Posterior vena cava (tissue), 2 donors: ENCODE data around the gene CARM1. TPM values are rescaled to one million over a fixed set of nuclear protein-coding genes. Genes with fewer than 3 reads are reported as not detected.
A peak's percentile ranks its signal among the peaks of the same experiment; 100 is the strongest.

Experiments
- DNase-seq: peaks from one replicate; pipeline ENCODE4 v3.0.0-alpha.2; 2020; ENCODE audit warnings: low spot score
- intact Hi-C, 2 donors: fragments of 100-400 bp; cut with DNase I; formaldehyde crosslinking; loops; one replicate each; pipeline versions ENCODE4 v1.14.1 to v1.14.2; 2022 to 2023
- total RNA-seq, 2 donors: library from RNA; stranded (reverse); fragmentation: NEBNext Ultra II Directional; extraction: Animal tissue kit (Norgen Biotek cat#: 25700); gene quantifications; one replicate each; pipeline ENCODE4 v1.2.1, GENCODE V29; 2021
- donor health status: DM: yes; HTN: yes; CAD: no.
- donor health status: DM: yes; HTN: yes; CAD: no.

The CARM1 gene
- total RNA-seq, 2 donors from 2014 or later: 35.1 to 42.1 TPM

- DNase-seq: no peak
- intact Hi-C loops: no loop called here
Observed at GRCh38 chr19:10891405-10892086, 20.2 kb downstream of the CARM1 start.

DNA sequence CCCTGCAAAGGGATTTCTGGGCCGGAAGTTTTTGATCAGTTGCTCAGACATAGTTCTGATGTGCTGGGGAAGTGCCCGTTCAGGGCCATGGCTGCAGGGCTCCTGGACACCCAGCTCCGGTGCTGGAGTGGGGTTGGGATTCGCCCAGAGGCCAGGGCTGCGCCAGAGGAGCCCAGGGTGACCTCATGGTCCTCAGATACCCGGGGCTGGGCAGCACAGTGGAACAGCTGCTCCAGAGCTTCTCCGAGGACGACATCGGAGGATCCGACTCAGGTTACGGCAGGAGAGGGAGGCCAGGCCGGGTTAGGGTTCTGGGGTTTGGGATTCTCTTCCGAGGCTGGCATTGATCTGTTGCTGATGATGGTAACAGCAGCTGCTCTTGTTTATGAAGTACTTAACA is 20.9 kb downstream of the CARM1 start:
- intact Hi-C loops: no loop called here
- no peak for DNase-seq

GRCh38 chr19:10894911-10895213 is 23.5 kb downstream of the CARM1 start:
- DNase-seq: no peak
- intact Hi-C loops: no loop called here

- intact Hi-C loops: no loop called here
- no peak for DNase-seq
Observed at GRCh38 chr19:10895363-10895762, 24.0 kb downstream of the CARM1 start.

- intact Hi-C loops: loop anchor here in 1 of 2 donors (1.0 kb wide), 1 partner anchor 76 kb away; no protein-coding TSS in a partner anchor
- no peak for DNase-seq
Observed at GRCh38 chr19:10895920-10896319, 24.6 kb downstream of the CARM1 start.

DNA sequence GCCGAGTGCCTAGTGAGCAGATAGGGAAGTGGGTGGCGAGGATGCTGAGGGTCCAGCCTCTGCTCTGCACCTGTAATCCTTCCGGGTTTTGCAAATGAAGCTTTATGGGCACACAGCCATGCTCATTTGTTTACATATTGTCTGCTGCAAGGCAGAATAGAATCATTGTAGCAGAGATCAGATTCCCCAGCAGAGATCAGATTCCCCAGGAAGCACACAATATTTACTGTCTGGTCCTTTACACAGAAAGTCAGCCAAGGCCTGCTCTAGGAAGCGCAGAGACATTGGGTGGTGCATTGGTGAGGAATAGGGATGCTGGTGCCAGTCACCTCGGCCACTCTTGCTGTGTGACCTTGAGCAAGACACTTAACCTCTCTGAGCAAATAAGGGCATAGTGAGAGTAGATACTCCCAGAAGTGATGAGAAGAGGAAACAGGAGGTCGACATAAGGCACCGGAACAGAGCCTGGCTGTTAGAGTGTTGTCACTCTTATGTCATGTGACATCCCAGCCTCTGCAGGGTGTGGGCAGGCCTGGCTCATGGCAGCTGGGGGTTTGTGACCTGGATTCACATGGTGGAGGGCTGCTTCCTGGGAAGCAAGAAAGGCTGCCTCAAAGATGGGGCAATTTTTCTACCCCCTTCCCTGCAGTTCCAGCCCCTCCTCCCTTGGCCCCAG is 25.6 kb downstream of the CARM1 start:
- intact Hi-C loops: loop anchor here in 1 of 2 donors (1.0 kb wide), 1 partner anchor 75 kb away; no protein-coding TSS in a partner anchor
- no peak for DNase-seq

DNA sequence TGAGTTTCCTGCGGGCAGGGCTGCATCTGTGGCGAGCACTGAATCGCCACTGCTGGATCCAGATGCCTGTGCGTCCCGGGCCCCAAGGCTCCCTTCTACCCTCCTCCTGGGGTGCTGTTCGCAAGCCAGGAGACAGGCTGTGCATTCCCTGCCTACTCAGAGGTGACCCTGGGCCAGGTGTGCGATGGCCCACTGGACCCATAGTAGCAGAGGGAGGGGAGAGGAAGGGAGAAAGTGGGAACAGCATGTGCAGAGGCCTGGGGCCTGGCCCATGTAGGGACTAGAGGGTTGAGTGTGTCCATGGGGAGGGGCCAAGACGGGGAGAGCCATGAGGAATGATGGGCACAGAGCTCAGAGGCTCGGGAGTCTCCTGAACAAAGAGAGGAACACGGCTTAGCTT is 27.3 kb downstream of the CARM1 start:
- intact Hi-C loops: no loop called here
- DNase-seq: no peak

GRCh38 chr19:10899151-10899653 is 27.8 kb downstream of the CARM1 start:
- intact Hi-C loops: no loop called here
- DNase-seq: no peak

- DNase-seq: no peak
- intact Hi-C loops: no loop called here
Observed at GRCh38 chr19:10907925-10908324, 36.6 kb downstream of the CARM1 start.

DNA sequence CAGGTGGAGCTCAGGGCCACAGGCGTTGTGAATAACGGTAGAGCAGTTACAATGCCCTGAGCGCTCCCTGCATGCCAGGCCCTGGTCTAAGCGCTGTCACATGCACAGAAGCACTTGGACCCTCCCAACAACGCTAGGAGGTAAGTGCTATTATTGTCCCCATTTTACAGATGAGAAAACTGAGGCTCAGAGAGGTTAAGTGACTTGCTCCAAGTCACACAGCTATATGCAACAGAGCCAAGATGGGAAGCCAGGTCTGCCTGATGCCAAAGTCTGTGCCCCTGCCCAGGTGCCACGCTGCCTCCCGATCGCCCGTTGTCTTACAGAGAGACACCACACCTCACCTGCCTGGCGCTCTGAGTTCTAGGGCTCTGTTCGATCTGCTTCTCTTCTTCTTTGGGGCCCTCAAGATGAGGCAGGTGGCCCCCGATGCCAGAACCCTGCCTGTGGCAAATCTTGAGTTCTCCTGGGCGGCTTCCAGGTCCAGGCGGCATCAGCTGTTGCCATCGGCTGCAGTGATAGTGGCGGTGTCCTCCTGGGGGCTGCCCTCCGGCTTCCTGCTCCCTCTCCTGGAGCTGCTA is 37.1 kb downstream of the CARM1 start:
- intact Hi-C loops: no loop called here
- no peak for DNase-seq

- intact Hi-C loops: no loop called here
- no peak for DNase-seq
Observed at GRCh38 chr19:10911579-10912363, 40.4 kb downstream of the CARM1 start.

DNA sequence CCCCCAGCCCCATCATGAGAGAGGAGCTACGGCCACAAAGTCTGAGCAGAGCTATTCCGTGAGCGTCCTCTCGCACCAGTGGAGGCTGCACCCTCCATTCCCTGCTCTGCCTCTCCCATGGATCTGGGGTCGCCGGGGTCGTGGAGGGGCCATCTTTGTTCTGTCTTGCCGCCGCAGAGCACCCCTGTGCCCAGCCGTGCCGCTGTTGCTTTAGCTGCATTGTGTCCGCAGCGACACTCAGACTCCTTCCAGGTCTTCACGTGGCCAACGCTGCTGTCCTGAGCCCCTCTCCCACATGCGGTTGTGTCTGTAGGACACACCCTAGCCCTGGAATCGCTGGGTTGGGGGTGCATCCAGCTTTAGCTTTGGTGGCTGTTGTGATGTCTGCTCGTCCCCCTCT is 41.3 kb downstream of the CARM1 start:
- intact Hi-C loops: no loop called here
- no peak for DNase-seq

- intact Hi-C loops: no loop called here
- DNase-seq: no peak
Observed at GRCh38 chr19:10913716-10914340, 42.5 kb downstream of the CARM1 start.

- intact Hi-C loops: loop anchor here in 1 of 2 donors (5.0 kb wide), 1 partner anchor 33 kb away; no protein-coding TSS in a partner anchor
- DNase-seq: peak; percentile 80
Observed at GRCh38 chr19:10915130-10916091, 44.1 kb downstream of the CARM1 start.

GRCh38 chr19:10916602-10917001 is 45.2 kb downstream of the CARM1 start:
- intact Hi-C loops: loop anchor here in 1 of 2 donors (5.0 kb wide), 1 partner anchor 34 kb away; no protein-coding TSS in a partner anchor
- peak; percentile 76 for DNase-seq

DNA sequence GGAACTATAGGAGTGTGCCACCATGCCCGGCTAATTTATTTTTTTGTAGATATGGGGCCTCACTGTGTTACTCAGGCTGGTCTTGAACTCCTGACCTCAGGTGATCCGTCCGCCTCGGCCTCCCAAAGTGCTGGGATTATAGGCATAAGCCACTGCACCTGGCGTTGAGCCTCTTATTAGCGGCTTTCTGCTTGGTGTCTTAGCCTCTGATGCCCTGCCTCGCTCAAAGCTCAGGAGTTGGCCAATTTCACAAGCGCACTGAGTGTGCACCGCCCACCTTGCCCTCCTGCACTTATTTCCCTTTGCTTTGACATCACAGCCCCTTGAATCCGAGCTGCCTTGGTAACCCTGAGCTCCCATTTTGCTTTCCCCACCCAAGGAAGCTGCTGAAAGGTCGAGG is 47.0 kb downstream of the CARM1 start:
- intact Hi-C loops: loop anchor here in 1 of 2 donors (5.0 kb wide), 1 partner anchor 36 kb away; no protein-coding TSS in a partner anchor
- no peak for DNase-seq

DNA sequence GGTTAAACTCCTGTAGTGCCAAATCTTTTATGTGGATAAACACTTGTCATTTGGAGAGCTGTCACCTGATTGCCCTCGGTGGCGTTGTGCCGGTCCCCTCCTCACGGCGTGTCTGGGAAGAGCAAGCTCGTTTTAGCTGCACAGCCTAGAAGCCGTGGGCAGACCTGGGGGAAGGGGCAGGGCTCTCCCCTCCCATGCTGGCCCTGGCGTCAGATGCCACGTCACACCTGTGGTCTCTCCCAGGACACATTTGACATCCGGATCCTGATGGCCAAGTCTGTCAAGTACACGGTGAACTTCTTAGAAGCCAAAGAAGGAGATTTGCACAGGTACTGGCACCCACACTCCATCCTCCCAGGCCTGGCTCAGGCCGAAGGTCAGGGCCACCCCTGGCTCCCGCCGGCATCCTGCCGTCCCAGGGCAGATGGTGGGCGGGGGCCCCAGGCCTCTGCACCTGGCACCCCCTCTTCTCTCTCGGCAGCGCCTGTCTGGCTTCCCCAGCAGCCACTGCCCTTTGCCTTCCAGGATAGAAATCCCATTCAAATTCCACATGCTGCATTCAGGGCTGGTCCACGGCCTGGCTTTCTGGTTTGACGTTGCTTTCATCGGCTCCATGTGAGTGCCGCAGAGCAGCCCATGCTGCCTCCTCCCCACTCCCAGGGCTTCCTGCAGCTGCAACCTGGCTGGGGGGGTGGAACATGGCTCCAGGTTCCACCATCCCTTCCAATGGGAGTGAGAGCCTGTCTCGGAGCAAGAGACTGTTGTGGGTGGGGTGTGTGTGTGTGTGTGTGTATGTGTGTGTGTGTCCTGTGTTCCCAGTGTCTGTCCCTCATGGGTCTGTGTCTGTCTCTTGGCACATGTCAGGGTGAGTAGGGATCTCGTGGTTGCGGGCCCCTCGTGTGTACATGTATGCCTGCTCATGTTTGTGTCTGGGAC is 48.3 kb downstream of the CARM1 start:
- DNase-seq: no peak
- intact Hi-C loops: loop anchor here in 1 of 2 donors (5.0 kb wide), 1 partner anchor 37 kb away; no protein-coding TSS in a partner anchor
